A549 (cell line): Measurements from ENCODE around the gene PDZD2.

Experiments
- CBX8 ChIP-seq: fragments of 200-600 bp; sonication (generic); IDR thresholded peaks from 2 replicates; pipeline ENCODE4 v1.6.1; 2016
- CEBPB ChIP-seq, 2 experiments: fragments of >200 bp in 1 of 2; sonication (Bioruptor Twin) in 1 of 2; formaldehyde crosslinking in 1 of 2; IDR thresholded peaks; 2 replicates each; pipeline ENCODE4 v1.6.1; 2012 to 2016
- MAFK ChIP-seq: fragments of 450-650 bp; IDR thresholded peaks from 2 replicates; pipeline ENCODE4 v1.6.1; 2014; ENCODE audit not compliant: partially characterized antibody
- SMC3 ChIP-seq: fragments of >200 bp; sonication (Bioruptor Twin); formaldehyde crosslinking; IDR thresholded peaks from 3 replicates; pipeline ENCODE4 v1.6.1; 2018; ENCODE audit warnings: inconsistent platforms
- ZFP36 ChIP-seq: fragments of 450-650 bp; IDR thresholded peaks from 2 replicates; pipeline ENCODE4 v1.6.1; 2014; ENCODE audit warnings: borderline replicate concordance; ENCODE audit not compliant: partially characterized antibody
- TF ChIP-seq, protein P1 (sequence below): fragments of 450-650 bp; IDR thresholded peaks from 2 replicates; pipeline ENCODE4 v1.6.1; 2014; ENCODE audit warnings: antibody characterized with exemption
- TF ChIP-seq, protein P2 (sequence below): fragments of >200 bp; sonication (Bioruptor Twin); formaldehyde crosslinking; IDR thresholded peaks from 2 replicates; pipeline ENCODE4 v1.6.1; 2016
- TF ChIP-seq, protein P3 (sequence below): fragments of >200 bp; sonication (Bioruptor Twin); formaldehyde crosslinking; IDR thresholded peaks from 3 replicates; pipeline ENCODE4 v1.5.1; 2016

DNA sequence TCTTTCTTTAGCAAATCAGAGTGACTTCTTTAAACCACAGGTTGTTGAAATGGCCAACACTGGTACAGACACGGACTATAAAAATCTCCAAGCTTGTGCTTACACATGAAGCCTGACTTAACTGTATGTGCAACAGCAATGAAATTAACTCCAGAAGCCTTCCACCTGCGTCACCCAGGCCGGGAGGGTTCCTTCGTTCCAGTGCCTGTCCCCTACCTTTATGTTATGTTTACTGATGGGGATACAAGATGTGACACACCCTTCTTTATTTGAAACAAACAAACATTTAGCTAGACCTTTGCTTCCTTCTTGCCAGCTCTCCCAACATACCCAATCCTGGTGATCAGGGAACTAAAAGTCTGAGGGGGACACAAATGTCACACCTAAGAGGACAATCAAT lies 469.2 kb downstream of the PDZD2 start:
- TF ChIP-seq, protein P1, sequence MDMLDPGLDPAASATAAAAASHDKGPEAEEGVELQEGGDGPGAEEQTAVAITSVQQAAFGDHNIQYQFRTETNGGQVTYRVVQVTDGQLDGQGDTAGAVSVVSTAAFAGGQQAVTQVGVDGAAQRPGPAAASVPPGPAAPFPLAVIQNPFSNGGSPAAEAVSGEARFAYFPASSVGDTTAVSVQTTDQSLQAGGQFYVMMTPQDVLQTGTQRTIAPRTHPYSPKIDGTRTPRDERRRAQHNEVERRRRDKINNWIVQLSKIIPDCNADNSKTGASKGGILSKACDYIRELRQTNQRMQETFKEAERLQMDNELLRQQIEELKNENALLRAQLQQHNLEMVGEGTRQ: no peak
- TF ChIP-seq, protein P2, sequence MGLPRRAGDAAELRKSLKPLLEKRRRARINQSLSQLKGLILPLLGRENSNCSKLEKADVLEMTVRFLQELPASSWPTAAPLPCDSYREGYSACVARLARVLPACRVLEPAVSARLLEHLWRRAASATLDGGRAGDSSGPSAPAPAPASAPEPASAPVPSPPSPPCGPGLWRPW: no peak
- no peak for TF ChIP-seq MAFK
- TF ChIP-seq, protein P3, sequence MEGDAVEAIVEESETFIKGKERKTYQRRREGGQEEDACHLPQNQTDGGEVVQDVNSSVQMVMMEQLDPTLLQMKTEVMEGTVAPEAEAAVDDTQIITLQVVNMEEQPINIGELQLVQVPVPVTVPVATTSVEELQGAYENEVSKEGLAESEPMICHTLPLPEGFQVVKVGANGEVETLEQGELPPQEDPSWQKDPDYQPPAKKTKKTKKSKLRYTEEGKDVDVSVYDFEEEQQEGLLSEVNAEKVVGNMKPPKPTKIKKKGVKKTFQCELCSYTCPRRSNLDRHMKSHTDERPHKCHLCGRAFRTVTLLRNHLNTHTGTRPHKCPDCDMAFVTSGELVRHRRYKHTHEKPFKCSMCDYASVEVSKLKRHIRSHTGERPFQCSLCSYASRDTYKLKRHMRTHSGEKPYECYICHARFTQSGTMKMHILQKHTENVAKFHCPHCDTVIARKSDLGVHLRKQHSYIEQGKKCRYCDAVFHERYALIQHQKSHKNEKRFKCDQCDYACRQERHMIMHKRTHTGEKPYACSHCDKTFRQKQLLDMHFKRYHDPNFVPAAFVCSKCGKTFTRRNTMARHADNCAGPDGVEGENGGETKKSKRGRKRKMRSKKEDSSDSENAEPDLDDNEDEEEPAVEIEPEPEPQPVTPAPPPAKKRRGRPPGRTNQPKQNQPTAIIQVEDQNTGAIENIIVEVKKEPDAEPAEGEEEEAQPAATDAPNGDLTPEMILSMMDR: no peak
- no peak for TF ChIP-seq CEBPB (IDR thresholded peaks at IDR 0.05)
- TF ChIP-seq SMC3: no peak
- TF ChIP-seq CBX8: no peak
- no peak for TF ChIP-seq ZFP36
